ENCODE data around the gene PHOX2A. TPM values are rescaled to one million over a fixed set of nuclear protein-coding genes. Genes with fewer than 3 reads are reported as not detected.

Gene PHOX2A
- total RNA-seq, 1 experiment from 2014 or later, result not detected

GRCh38 chr11:72239313-72239848, 4.6 kb downstream of the PHOX2A start:
- ChIA-PET POLR2A (interaction anchor here (1.0 to 1.6 kb wide), 2 partner anchors 16 to 129 kb away, joined by 3 to 6 read pairs; no protein-coding TSS in a partner anchor), CTCF (interaction anchor here (0.7 to 1.2 kb wide), 2 partner anchors 95 to 192 kb away, joined by 5 read pairs; no protein-coding TSS in a partner anchor)
- H3K36me3 Mint-ChIP-seq (ENCODE audit: insufficient read depth, unreplicated experiment), result peaks cover 57% of the 10 kb centered on the region
- H3K4me1 Mint-ChIP-seq (ENCODE audit: low read depth, unreplicated experiment), result peaks cover 14% of the 10 kb centered on the region
- Histone ChIP-seq H3K4me3 (ENCODE audit: low read depth, low read length) (peak overlapping the region; percentile 33), H3K4me1 (peaks cover 24% of the 10 kb centered on the region), H3K27me3 (replicated peaks; ENCODE audit: control insufficient read depth, insufficient read depth, low read length) (no peaks in the 10 kb centered on the region), H3K9me3 (peaks cover 7% of the 10 kb centered on the region; the same call in 1 of the 2 replicates), H3K36me3 (ENCODE audit: control insufficient read depth, insufficient read depth, low read length) (peaks cover 14% of the 10 kb centered on the region)
- H3K4me3 Mint-ChIP-seq (ENCODE audit: unreplicated experiment), result peak overlapping the region; percentile 73
- no peaks in the 10 kb centered on the region for H3K27me3 Mint-ChIP-seq (ENCODE audit: insufficient read depth, unreplicated experiment)
- H3K27ac Mint-ChIP-seq (ENCODE audit: unreplicated experiment), result peak overlapping the region; percentile 72
- TF ChIP-seq, protein P1, sequence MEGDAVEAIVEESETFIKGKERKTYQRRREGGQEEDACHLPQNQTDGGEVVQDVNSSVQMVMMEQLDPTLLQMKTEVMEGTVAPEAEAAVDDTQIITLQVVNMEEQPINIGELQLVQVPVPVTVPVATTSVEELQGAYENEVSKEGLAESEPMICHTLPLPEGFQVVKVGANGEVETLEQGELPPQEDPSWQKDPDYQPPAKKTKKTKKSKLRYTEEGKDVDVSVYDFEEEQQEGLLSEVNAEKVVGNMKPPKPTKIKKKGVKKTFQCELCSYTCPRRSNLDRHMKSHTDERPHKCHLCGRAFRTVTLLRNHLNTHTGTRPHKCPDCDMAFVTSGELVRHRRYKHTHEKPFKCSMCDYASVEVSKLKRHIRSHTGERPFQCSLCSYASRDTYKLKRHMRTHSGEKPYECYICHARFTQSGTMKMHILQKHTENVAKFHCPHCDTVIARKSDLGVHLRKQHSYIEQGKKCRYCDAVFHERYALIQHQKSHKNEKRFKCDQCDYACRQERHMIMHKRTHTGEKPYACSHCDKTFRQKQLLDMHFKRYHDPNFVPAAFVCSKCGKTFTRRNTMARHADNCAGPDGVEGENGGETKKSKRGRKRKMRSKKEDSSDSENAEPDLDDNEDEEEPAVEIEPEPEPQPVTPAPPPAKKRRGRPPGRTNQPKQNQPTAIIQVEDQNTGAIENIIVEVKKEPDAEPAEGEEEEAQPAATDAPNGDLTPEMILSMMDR (IDR thresholded peaks at IDR 0.05; ENCODE audit: insufficient read depth in 1 of 2, low read depth in 1 of 2, low read length in 1 of 2, severe bottlenecking in 1 of 2, unreplicated experiment in 1 of 2), result no peak
- intact Hi-C loops (cut with micrococcal nuclease; ENCODE audit: unreplicated experiment), result loop anchor here (1.0 to 5.0 kb wide), 4 partner anchors 16 to 215 kb away; partner anchors contain the start of genes CLPB and FOLR1
- BruUV-seq (replicated peaks), result no TSS peak
- H3K9me3 Mint-ChIP-seq (ENCODE audit: unreplicated experiment), result peaks cover 8% of the 10 kb centered on the region
- peak in 1 of 2 experiments; percentile 82 for DNase-seq

GRCh38 chr11:72238492-72239312, 5.3 kb downstream of the PHOX2A start:
- H3K27me3 ChIP-seq (replicated peaks; ENCODE audit: control insufficient read depth, insufficient read depth, low read length), result no peaks in the 10 kb centered on the region
- peak; percentile 41 to 52 for DNase-seq
- peak overlapping the region; percentile 73 for H3K4me3 Mint-ChIP-seq (ENCODE audit: unreplicated experiment)
- H3K9me3 Mint-ChIP-seq (ENCODE audit: unreplicated experiment), result peaks cover 8% of the 10 kb centered on the region
- peaks cover 7% of the 10 kb centered on the region; the same call in 1 of the 2 replicates for H3K9me3 ChIP-seq
- TSS peak; percentile 39 for BruUV-seq (replicated peaks)
- ChIA-PET CTCF (interaction anchor here (0.7 to 3.0 kb wide), 6 partner anchors 16 to 214 kb away, joined by 4 to 15 read pairs (median 5); no protein-coding TSS in a partner anchor), POLR2A (interaction anchor here (0.8 to 1.6 kb wide), 3 partner anchors 15 to 128 kb away, joined by 3 to 6 read pairs (median 3); partner anchors contain the start of gene FOLR1)
- no peak overlapping the region for H3K4me3 ChIP-seq (ENCODE audit: low read depth, low read length)
- peaks cover 14% of the 10 kb centered on the region for H3K4me1 Mint-ChIP-seq (ENCODE audit: low read depth, unreplicated experiment)
- intact Hi-C loops (cut with micrococcal nuclease; ENCODE audit: unreplicated experiment), result loop anchor here (1.0 to 5.0 kb wide), 5 partner anchors 15 to 214 kb away; partner anchors contain the start of genes CLPB and FOLR1
- H3K4me1 ChIP-seq, result peaks cover 24% of the 10 kb centered on the region
- TF ChIP-seq, protein P1 (IDR thresholded peaks at IDR 0.05; ENCODE audit: insufficient read depth in 1 of 2, low read depth in 1 of 2, low read length in 1 of 2, severe bottlenecking in 1 of 2, unreplicated experiment in 1 of 2), result no peak
- H3K27ac Mint-ChIP-seq (ENCODE audit: unreplicated experiment), result peak overlapping the region; percentile 72
- peaks cover 19% of the 10 kb centered on the region for H3K36me3 ChIP-seq (ENCODE audit: control insufficient read depth, insufficient read depth, low read length)
- peaks cover 64% of the 10 kb centered on the region for H3K36me3 Mint-ChIP-seq (ENCODE audit: insufficient read depth, unreplicated experiment)
- no peaks in the 10 kb centered on the region for H3K27me3 Mint-ChIP-seq (ENCODE audit: insufficient read depth, unreplicated experiment)

DNA sequence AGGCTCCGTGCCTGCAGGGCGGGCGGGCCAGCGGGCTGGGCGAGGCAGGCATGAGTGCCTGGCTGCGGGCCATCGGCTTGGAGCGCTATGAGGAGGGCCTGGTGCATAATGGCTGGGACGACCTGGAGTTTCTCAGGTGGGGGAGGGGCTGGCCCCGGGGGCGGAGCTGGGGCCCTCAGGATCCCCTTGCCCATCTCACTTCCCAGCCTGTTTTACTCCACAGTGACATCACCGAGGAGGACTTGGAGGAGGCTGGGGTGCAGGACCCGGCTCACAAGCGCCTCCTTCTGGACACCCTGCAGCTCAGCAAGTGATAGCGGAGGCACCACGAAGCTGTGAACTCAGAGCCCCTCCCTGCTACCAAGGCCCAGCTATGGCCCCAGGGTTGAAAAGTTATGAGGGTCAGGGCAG, 5.9 kb downstream of the PHOX2A start:
- DNase-seq, result peak; percentile 68 to 72
- Mint-ChIP-seq H3K36me3 (ENCODE audit: insufficient read depth, unreplicated experiment) (peaks cover 68% of the 10 kb centered on the region), H3K4me1 (ENCODE audit: low read depth, unreplicated experiment) (peaks cover 14% of the 10 kb centered on the region), H3K27me3 (ENCODE audit: insufficient read depth, unreplicated experiment) (no peaks in the 10 kb centered on the region), H3K27ac (ENCODE audit: unreplicated experiment) (no peak overlapping the region), H3K4me3 (ENCODE audit: unreplicated experiment) (no peak overlapping the region), H3K9me3 (ENCODE audit: unreplicated experiment) (peaks cover 2% of the 10 kb centered on the region)
- intact Hi-C loops (cut with micrococcal nuclease; ENCODE audit: unreplicated experiment), result loop anchor here (1.0 to 5.0 kb wide), 4 partner anchors 45 to 213 kb away; partner anchors contain the start of genes CLPB and FOLR1
- Histone ChIP-seq H3K4me3 (ENCODE audit: low read depth, low read length) (no peak overlapping the region), H3K4me1 (peaks cover 24% of the 10 kb centered on the region), H3K9me3 (peaks cover 2% of the 10 kb centered on the region; the same call in 1 of the 2 replicates), H3K27me3 (replicated peaks; ENCODE audit: control insufficient read depth, insufficient read depth, low read length) (no peaks in the 10 kb centered on the region), H3K36me3 (ENCODE audit: control insufficient read depth, insufficient read depth, low read length) (peaks cover 19% of the 10 kb centered on the region)
- TF ChIP-seq, protein P1 (IDR thresholded peaks at IDR 0.05; ENCODE audit: insufficient read depth in 1 of 2, low read depth in 1 of 2, low read length in 1 of 2, severe bottlenecking in 1 of 2, unreplicated experiment in 1 of 2), result peak; percentile 65 to 72
- POLR2A ChIA-PET, result interaction anchor here (0.8 to 1.6 kb wide), 2 partner anchors 15 to 46 kb away, joined by 3 to 6 read pairs; partner anchors contain the start of gene FOLR1
- no TSS peak for BruUV-seq (replicated peaks)
- CTCF ChIA-PET, result interaction anchor here (0.7 to 3.0 kb wide), 4 partner anchors 15 to 213 kb away, joined by 4 to 15 read pairs (median 6); no protein-coding TSS in a partner anchor

Data from Caco-2 (cell line).